ENCODE data around the gene TEX28.
"Not testable (repeated sequence)": the region's sequence is repeated elsewhere in the genome, so short reads cannot be mapped to it uniquely, and the experiment has no call there.

Gene TEX28

GRCh38 chrX:154231443-154231842 lies 63.5 kb downstream of the TEX28 start:
- not testable (repeated sequence) for H3K9me3 ChIP-seq (ENCODE audit: control insufficient read depth, low read depth, low read length); H3K9ac ChIP-seq (ENCODE audit: low read length); H3K4me1 ChIP-seq (ENCODE audit: control insufficient read depth, low read depth, low read length); H3K36me3 ChIP-seq (ENCODE audit: control insufficient read depth, low read depth, low read length); H3K27me3 ChIP-seq (ENCODE audit: control insufficient read depth, insufficient read depth, low read length); H3K27ac ChIP-seq (ENCODE audit: low read length); H3K4me3 ChIP-seq (ENCODE audit: low read length)

DNA sequence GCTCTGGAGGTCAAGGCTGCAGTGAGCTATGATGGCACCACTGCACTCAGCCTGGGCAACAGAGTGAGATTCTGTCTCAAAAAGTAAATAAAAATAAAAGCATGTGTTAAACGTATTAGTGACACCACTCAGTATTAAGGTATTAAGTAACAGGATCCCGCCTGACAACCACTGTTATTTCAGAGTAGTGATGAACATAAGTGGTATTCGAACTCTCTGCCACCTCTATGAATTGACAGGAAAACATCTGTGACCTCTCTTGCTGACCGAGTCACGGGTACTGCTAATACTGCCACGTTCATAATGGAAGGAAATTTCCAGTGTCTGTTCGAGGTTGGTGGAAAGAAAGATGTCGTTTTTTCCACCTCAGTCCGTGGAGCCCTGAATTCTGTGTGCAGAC lies 68.2 kb downstream of the TEX28 start:
- not testable (repeated sequence) for H3K27ac ChIP-seq (ENCODE audit: low read length); H3K36me3 ChIP-seq (ENCODE audit: control insufficient read depth, low read depth, low read length); H3K9ac ChIP-seq (ENCODE audit: low read length); H3K9me3 ChIP-seq (ENCODE audit: control insufficient read depth, low read depth, low read length); H3K27me3 ChIP-seq (ENCODE audit: control insufficient read depth, insufficient read depth, low read length); H3K4me1 ChIP-seq (ENCODE audit: control insufficient read depth, low read depth, low read length); H3K4me3 ChIP-seq (ENCODE audit: low read length)

GRCh38 chrX:154225292-154225691 lies 69.6 kb downstream of the TEX28 start:
- not testable (repeated sequence) for H3K9me3 ChIP-seq (ENCODE audit: control insufficient read depth, low read depth, low read length); H3K36me3 ChIP-seq (ENCODE audit: control insufficient read depth, low read depth, low read length); H3K27ac ChIP-seq (ENCODE audit: low read length); H3K4me1 ChIP-seq (ENCODE audit: control insufficient read depth, low read depth, low read length); H3K4me3 ChIP-seq (ENCODE audit: low read length); H3K27me3 ChIP-seq (ENCODE audit: control insufficient read depth, insufficient read depth, low read length); H3K9ac ChIP-seq (ENCODE audit: low read length)
